Chondrocyte (in vitro differentiated cells): ENCODE results near the gene THSD4. TPM values are rescaled to one million over a fixed set of nuclear protein-coding genes. Genes with fewer than 3 reads are reported as not detected.

ENCODE experiments used
- DNase-seq: peaks from one replicate; pipeline ENCODE4 v3.0.0; 2021; ENCODE audit warnings: mixed read lengths, low spot score
- H3K27ac Mint-ChIP-seq: one replicate; pipeline ENCODE4 v1.8.0; 2021; ENCODE audit warnings: mild to moderate bottlenecking, moderate library complexity, mixed read lengths; ENCODE audit not compliant: unreplicated experiment
- H3K27me3 Mint-ChIP-seq: 2 replicates; pipeline ENCODE4 v1.8.0; 2021; ENCODE audit warnings: low read depth, mixed read lengths
- H3K36me3 Mint-ChIP-seq: 2 replicates; pipeline ENCODE4 v1.8.0; 2021; ENCODE audit warnings: low read depth, mixed read lengths
- H3K4me1 Mint-ChIP-seq: 2 replicates; pipeline ENCODE4 v1.8.0; 2021; ENCODE audit warnings: low read depth, mild to moderate bottlenecking, mixed read lengths
- H3K4me3 Mint-ChIP-seq: one replicate; pipeline ENCODE4 v1.8.0; 2021; ENCODE audit warnings: mild to moderate bottlenecking, moderate library complexity, mixed read lengths; ENCODE audit not compliant: unreplicated experiment
- H3K9me3 Mint-ChIP-seq: 2 replicates; pipeline ENCODE4 v1.8.0; 2021; ENCODE audit warnings: low read depth, mixed read lengths
- total RNA-seq: library from RNA; stranded (reverse); gene quantifications from 3 replicates; pipeline ENCODE4 v1.2.1, GENCODE V29; 2021
- TF ChIP-seq, protein P1 (sequence below): fragments of 200-600 bp; sonication (generic); IDR thresholded peaks from 2 replicates; pipeline ENCODE4 v1.5.0; 2021; ENCODE audit warnings: antibody characterized with exemption, mild to moderate bottlenecking, moderate library complexity

Gene THSD4
- total RNA-seq, 1 donor from 2014 or later: 3.4 TPM

DNA sequence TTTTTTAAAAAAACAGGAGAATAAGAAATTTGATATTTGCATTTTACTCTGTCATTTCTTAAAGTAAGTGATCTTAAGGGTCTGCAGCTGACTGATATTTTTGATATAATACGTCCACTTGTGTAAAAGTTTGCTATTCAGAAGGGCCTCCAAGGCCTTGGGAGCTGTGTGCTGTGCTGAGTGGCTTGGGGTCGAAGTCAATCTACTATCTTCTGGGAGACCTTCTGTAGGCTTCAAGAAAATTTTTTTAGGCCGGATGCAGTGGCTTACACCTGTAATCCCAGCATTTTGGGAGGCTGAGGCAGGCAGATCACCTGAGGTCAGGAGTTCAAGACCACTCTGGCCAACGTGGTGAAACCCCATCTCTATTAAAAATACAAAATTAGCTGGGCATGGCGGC is 26.3 kb downstream of the THSD4 start:
- no peak for DNase-seq
- TF ChIP-seq, protein P1, sequence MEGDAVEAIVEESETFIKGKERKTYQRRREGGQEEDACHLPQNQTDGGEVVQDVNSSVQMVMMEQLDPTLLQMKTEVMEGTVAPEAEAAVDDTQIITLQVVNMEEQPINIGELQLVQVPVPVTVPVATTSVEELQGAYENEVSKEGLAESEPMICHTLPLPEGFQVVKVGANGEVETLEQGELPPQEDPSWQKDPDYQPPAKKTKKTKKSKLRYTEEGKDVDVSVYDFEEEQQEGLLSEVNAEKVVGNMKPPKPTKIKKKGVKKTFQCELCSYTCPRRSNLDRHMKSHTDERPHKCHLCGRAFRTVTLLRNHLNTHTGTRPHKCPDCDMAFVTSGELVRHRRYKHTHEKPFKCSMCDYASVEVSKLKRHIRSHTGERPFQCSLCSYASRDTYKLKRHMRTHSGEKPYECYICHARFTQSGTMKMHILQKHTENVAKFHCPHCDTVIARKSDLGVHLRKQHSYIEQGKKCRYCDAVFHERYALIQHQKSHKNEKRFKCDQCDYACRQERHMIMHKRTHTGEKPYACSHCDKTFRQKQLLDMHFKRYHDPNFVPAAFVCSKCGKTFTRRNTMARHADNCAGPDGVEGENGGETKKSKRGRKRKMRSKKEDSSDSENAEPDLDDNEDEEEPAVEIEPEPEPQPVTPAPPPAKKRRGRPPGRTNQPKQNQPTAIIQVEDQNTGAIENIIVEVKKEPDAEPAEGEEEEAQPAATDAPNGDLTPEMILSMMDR: no peak
- Mint-ChIP-seq H3K27me3 (no peaks in the 10 kb centered on the region), H3K27ac (no peak overlapping the region), H3K4me1 (peaks cover 7% of the 10 kb centered on the region), H3K36me3 (no peaks in the 10 kb centered on the region), H3K4me3 (no peak overlapping the region), H3K9me3 (peaks cover 4% of the 10 kb centered on the region)

DNA sequence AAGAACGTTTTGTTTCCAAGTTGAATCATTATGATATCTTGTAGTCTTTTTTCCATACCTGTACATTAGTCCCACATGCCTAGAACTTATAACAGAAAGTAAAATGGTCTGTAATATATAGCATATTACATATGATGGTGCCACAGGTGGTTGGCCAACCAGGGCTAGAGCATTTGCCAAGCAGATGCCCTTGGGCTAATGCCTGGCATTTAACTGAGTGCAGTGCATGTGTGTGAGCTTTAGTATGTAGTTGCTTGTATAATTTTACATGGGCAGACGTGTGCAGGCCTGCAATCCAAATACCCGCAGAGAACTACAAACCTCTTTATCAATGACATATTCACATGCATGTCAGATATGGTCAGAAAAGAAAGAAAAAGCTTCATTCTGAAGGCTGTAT is 27.5 kb downstream of the THSD4 start:
- no peak overlapping the region for H3K27ac Mint-ChIP-seq
- no peak for DNase-seq
- H3K27me3 Mint-ChIP-seq: peaks cover 1% of the 10 kb centered on the region
- H3K9me3 Mint-ChIP-seq: peaks cover 4% of the 10 kb centered on the region
- TF ChIP-seq, protein P1: no peak
- no peaks in the 10 kb centered on the region for H3K36me3 Mint-ChIP-seq
- H3K4me1 Mint-ChIP-seq: no peaks in the 10 kb centered on the region
- no peak overlapping the region for H3K4me3 Mint-ChIP-seq

DNA sequence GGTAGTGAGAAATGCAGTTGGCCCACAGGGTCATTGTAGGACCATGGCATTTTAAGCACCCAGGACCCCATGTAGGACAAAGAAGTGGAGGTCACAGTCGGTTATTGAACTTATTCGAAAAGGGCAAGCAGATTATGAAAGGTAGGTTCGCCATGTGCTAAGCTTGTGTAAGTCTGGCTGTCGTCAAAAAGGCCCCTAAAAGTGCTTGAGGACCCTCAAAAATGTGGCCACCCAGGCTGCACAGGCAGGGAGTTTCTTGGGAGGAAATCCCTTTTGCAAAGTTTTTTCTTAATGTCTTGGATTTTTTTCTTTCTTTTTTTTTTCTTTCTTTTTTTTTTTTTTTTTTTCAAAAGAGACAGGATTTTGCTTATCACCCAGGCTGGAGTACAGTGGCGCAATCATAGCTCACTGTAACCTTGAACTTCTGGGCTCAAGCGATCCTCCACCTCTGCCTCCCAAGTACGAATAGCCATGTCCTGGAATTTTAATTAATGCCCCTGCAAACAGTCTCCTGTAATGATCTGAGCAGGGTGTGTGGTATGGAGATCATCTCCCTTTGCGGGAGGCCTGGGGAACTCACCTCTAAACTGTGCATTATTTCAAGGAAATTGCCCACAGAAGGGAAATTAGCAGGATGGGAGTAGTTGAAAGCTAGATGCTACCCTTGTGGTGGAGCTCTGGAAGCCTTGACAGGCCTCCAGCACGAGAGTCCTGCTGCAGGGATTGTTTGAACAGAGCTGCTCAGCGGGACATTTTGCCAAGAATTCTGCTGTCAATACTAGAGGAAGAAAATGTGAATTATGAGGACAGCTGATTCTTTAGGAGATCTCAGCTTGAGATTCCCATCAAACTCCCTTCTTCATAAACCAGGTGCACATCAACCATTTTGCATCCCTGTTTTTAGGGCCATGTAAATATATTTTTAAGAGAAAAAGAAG is 28.4 kb downstream of the THSD4 start:
- Mint-ChIP-seq H3K9me3 (peaks cover 4% of the 10 kb centered on the region), H3K4me1 (no peaks in the 10 kb centered on the region), H3K36me3 (no peaks in the 10 kb centered on the region), H3K4me3 (no peak overlapping the region), H3K27ac (no peak overlapping the region), H3K27me3 (peaks cover 1% of the 10 kb centered on the region)
- TF ChIP-seq, protein P1: no peak
- DNase-seq: no peak

DNA sequence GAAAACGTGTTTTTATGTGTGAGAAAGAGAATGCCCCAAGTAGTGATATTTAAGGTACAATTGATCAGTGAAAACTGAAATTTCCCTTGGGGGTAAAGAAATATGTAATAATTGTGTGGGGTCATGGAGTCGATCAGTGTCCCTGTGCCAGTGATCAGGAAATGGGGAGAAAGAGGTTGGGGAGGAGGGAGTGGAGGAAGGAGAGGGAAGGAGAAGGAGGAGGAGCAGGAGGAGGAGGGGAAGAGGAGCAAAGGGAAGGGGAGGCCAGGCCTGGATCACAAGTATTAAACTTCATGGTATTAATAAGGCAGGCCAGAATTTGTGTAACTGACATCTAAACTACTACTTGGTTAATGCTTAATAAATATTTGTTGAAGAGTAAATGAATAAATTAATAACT is 30.4 kb downstream of the THSD4 start:
- no peak overlapping the region for H3K27ac Mint-ChIP-seq
- TF ChIP-seq, protein P1: no peak
- peaks cover 13% of the 10 kb centered on the region for H3K4me1 Mint-ChIP-seq
- peaks cover 1% of the 10 kb centered on the region for H3K27me3 Mint-ChIP-seq
- H3K36me3 Mint-ChIP-seq: no peaks in the 10 kb centered on the region
- H3K9me3 Mint-ChIP-seq: no peaks in the 10 kb centered on the region
- no peak overlapping the region for H3K4me3 Mint-ChIP-seq
- no peak for DNase-seq

DNA sequence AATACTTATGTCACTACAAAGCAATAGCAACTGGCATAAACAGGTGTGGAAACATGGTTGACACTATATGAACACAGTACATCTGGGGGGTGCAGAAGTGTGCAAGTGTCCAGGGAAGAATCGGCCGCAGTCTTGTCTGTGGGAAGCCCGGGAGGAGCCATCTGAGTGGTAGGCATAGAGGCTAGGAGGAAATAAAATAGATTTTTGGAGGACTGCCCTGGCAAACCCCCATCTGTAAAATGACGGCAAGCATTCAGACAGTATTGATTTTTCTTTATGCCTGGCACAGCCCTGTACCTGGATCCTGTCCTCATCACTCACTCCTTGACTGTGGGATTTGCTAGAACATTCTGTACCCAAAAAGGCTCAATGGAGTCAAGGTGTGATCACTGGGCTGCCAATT is 31.3 kb downstream of the THSD4 start:
- peaks cover 1% of the 10 kb centered on the region for H3K27me3 Mint-ChIP-seq
- peaks cover 20% of the 10 kb centered on the region for H3K4me1 Mint-ChIP-seq
- H3K36me3 Mint-ChIP-seq: no peaks in the 10 kb centered on the region
- DNase-seq: no peak
- no peak overlapping the region for H3K27ac Mint-ChIP-seq
- H3K9me3 Mint-ChIP-seq: no peaks in the 10 kb centered on the region
- TF ChIP-seq, protein P1: no peak
- H3K4me3 Mint-ChIP-seq: no peak overlapping the region
